Lung (tissue), 13 donors: ENCODE results near the gene CRYBA4. TPM values are rescaled to one million over a fixed set of nuclear protein-coding genes. Genes with fewer than 3 reads are reported as not detected.

Source experiments
- ATAC-seq: fragments of 200-7000 bp; cut with Tn5 transposase; one replicate; pipeline ENCODE4 v1.9.1; 2020; ENCODE audit warnings: moderate number of reproducible peaks; ENCODE audit not compliant: insufficient read depth, low FRiP score
- DNase-seq, 3 donors: peaks; one replicate each; pipeline ENCODE4 v3.0.0-alpha.2; 2013 to 2017
- H3K27ac ChIP-seq, 2 donors: one replicate each; pipeline ENCODE4 v1.5.1; 2013; ENCODE audit warnings: mild to moderate bottlenecking in 2 of 2, moderate library complexity in 2 of 2, control low read depth in 1 of 2, inconsistent platforms in 1 of 2, low read depth in 1 of 2, low read length in 1 of 2
- H3K27me3 ChIP-seq, 3 donors: one replicate each; pipeline ENCODE4 v1.5.1; 2013; ENCODE audit warnings: low read length in 2 of 3; ENCODE audit not compliant: control insufficient read depth in 3 of 3, insufficient read depth in 3 of 3
- H3K36me3 ChIP-seq, 4 donors: one replicate each; pipeline ENCODE4 v1.5.1; 2013; ENCODE audit warnings: low read length in 4 of 4, mild to moderate bottlenecking in 1 of 4, moderate library complexity in 1 of 4; ENCODE audit not compliant: control insufficient read depth in 4 of 4, insufficient read depth in 4 of 4
- H3K4me1 ChIP-seq, 5 donors: one replicate each; pipeline ENCODE4 v1.5.1; 2013; ENCODE audit warnings: low read length in 5 of 5, mild to moderate bottlenecking in 2 of 5, moderate library complexity in 1 of 5; ENCODE audit not compliant: control insufficient read depth in 5 of 5, insufficient read depth in 5 of 5
- H3K4me3 ChIP-seq: one replicate; pipeline ENCODE4 v1.5.1; 2013; ENCODE audit warnings: mild to moderate bottlenecking, control low read depth, moderate library complexity
- H3K9ac ChIP-seq, 2 donors: one replicate each; pipeline ENCODE4 v1.5.1; 2013; ENCODE audit warnings: low read length in 2 of 2, control low read depth in 1 of 2; ENCODE audit not compliant: insufficient read depth in 1 of 2
- H3K9me3 ChIP-seq, 4 donors: one replicate each; pipeline ENCODE4 v1.5.1; 2013; ENCODE audit warnings: low read length in 3 of 4, mild to moderate bottlenecking in 1 of 4, moderate library complexity in 1 of 4; ENCODE audit not compliant: control insufficient read depth in 4 of 4, insufficient read depth in 3 of 4
- WGBS, 2 donors: extraction: QIAGEN DNeasy Blood & Tissue Kit; methylation state at CpG; one replicate each; pipeline ENCODE4 v1.1.7; 2013; 5-methylcytosine and 5-hydroxymethylcytosine counted together
- polyA plus RNA-seq, 2 donors: library from polyadenylated mRNA; stranded (reverse); fragments of 200-250 nt; gene quantifications; one replicate each; pipeline ENCODE4 v1.2.1, GENCODE V29; 2013
- small RNA-seq: library from RNA; depleted of rRNA; stranded (forward); fragments of <200 nt; gene quantifications from one replicate; pipeline ENCODE3, GENCODE V24; 2014; ENCODE audit warnings: low replicate concordance
- total RNA-seq, 2 donors: library from RNA; depleted of rRNA in 1 of 2; stranded (reverse); fragments of >200 nt in 1 of 2; gene quantifications; one replicate each; pipeline ENCODE4 v1.2.1, GENCODE V29; 2014 to 2021
- TF ChIP-seq, protein P1 (sequence below): IDR thresholded peaks from 2 replicates; pipeline ENCODE4 v1.5.1; 2012; ENCODE audit warnings: mild to moderate bottlenecking; ENCODE audit errors: control extremely low read depth, extremely low read depth
- donor health status: control.
- donor health status: control.
- donor health status: Bipolar disorder and iron deficiency.
- donor health status: healthy.
- donor health status: DM: yes; HTN: yes; CAD: no.

The CRYBA4 gene
- total and polyA plus RNA-seq, 4 donors: 0.06 to 0.22 TPM; not detected in 2

DNA sequence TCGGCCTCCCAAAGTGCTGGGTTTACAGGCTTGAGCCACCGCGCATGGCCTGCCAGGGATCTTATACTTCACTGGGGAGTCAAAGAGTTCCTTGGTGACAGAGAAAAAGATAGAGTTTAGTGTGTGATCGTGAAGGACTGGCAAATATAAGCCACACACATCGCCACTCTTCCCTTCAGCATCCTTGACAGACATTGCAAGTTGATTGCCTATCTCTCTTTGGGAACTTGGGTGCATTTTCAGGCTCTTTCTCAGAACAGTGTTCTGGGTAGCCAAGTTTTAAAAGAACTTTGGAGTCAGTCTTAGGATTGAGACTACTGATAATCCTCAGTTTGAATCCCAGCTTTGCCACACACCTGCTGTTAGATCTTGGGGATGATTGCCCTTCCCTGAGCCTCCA, 55.5 kb downstream of the CRYBA4 start:
- TF ChIP-seq, protein P1, sequence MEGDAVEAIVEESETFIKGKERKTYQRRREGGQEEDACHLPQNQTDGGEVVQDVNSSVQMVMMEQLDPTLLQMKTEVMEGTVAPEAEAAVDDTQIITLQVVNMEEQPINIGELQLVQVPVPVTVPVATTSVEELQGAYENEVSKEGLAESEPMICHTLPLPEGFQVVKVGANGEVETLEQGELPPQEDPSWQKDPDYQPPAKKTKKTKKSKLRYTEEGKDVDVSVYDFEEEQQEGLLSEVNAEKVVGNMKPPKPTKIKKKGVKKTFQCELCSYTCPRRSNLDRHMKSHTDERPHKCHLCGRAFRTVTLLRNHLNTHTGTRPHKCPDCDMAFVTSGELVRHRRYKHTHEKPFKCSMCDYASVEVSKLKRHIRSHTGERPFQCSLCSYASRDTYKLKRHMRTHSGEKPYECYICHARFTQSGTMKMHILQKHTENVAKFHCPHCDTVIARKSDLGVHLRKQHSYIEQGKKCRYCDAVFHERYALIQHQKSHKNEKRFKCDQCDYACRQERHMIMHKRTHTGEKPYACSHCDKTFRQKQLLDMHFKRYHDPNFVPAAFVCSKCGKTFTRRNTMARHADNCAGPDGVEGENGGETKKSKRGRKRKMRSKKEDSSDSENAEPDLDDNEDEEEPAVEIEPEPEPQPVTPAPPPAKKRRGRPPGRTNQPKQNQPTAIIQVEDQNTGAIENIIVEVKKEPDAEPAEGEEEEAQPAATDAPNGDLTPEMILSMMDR: no peak
- peaks cover 0 to 10% (median 6%) of the 10 kb centered on the region in 4 donors for H3K36me3 ChIP-seq
- peaks cover 5 to 20% (median 10%) of the 10 kb centered on the region in 5 donors for H3K4me1 ChIP-seq
- DNase-seq (no peak), ATAC-seq (no peak)
- H3K9me3 ChIP-seq: peaks cover 0 to 3% (median 1%) of the 10 kb centered on the region in 4 donors
- H3K27ac ChIP-seq: no peak overlapping the region
- H3K9ac ChIP-seq: no peak overlapping the region
- no peak overlapping the region for H3K4me3 ChIP-seq
- H3K27me3 ChIP-seq: no peaks in the 10 kb centered on the region
- WGBS, 2 donors: 91 to 94% methylated on average over 5 of the region's 5 CpGs

DNA sequence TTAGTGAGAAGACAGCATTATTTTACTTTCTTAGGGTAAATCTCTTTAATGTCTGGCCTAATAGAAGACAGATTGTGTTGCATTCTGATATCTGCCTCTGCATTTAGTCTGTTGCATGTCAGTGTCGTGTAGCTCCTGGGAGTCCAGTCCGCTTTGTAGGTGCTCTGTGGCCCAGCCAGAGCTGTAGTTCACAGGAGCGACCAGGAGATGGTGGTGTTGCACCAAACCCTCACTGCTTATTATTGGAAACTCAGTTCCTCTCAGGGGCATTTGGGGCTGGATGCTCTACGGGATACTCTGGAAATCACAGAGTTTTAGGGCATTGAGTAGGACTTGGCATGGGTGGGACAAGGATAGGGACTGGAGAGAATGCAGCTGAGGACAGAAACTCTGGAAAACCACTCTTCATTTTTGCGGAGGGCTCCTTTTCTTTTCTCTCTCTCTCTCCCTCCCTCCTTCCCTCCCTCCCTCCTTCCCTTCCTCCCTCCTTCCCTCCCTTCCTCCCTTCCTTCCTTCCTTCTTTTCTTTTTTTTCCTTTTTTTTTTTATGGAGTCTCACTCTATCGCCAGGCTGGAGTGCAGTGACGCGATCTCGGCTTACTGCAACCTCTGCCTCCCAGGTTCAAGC, 57.4 kb downstream of the CRYBA4 start:
- TF ChIP-seq, protein P1: peak; percentile 95
- H3K36me3 ChIP-seq: peaks cover 0 to 13% (median 7%) of the 10 kb centered on the region in 4 donors
- WGBS, 2 donors: 46 to 51% methylated on average over 9 of the region's 9 CpGs
- ATAC-seq (peak; percentile 58), DNase-seq (peak; percentile 78 to 83 (median 81))
- H3K4me1 ChIP-seq: peaks cover under 1 to 15% (median 5%) of the 10 kb centered on the region in 5 donors
- H3K4me3 ChIP-seq: no peak overlapping the region
- peak overlapping the region in 1 of 2 donors; percentile 38 for H3K9ac ChIP-seq
- peaks cover 0 to 5% (median 2%) of the 10 kb centered on the region in 4 donors for H3K9me3 ChIP-seq
- no peaks in the 10 kb centered on the region for H3K27me3 ChIP-seq
- no peak overlapping the region for H3K27ac ChIP-seq

Small RNA genes lying within 50 kb of the gene (small RNA-seq; reads per million reads assigned to genes)
- not detected for gene RF01874

Other genes with a start within 250 kb of the CRYBA4 start
- 1 to 10 TPM in 1 of 2 donors, under 1 TPM in 1; 0.31 to 1.4 TPM for gene ASPHD2, start 192.7 kb upstream of the CRYBA4 start, total RNA-seq
- 1 to 10 TPM in 1 of 2 donors, under 1 TPM in 1; 0.45 to 1.6 TPM for gene ASPHD2, start 192.7 kb upstream of the CRYBA4 start, polyA plus RNA-seq
- 10 to 100 TPM; 31.6 to 48.5 TPM for gene HPS4, start 138.2 kb upstream of the CRYBA4 start, total RNA-seq
- gene HPS4, start 138.2 kb upstream of the CRYBA4 start, polyA plus RNA-seq: 10 to 100 TPM; 14.0 to 15.1 TPM
- 10 to 100 TPM; 15.6 to 17.6 TPM for gene SRRD, start 138.1 kb upstream of the CRYBA4 start, total RNA-seq
- 10 to 100 TPM in 1 of 2 donors, 1 to 10 TPM in 1; 8.5 to 11.8 TPM for gene SRRD, start 138.1 kb upstream of the CRYBA4 start, polyA plus RNA-seq
- 10 to 100 TPM; 25.5 to 37.2 TPM for gene TFIP11, start 109.5 kb upstream of the CRYBA4 start, total RNA-seq
- 10 to 100 TPM; 18.4 to 23.5 TPM for gene TFIP11, start 109.5 kb upstream of the CRYBA4 start, polyA plus RNA-seq
- gene TPST2, start 31.8 kb upstream of the CRYBA4 start, total RNA-seq: 10 to 100 TPM; 47.6 to 72.3 TPM
- gene TPST2, start 31.8 kb upstream of the CRYBA4 start, polyA plus RNA-seq: 10 to 100 TPM; 32.6 to 72.2 TPM
- gene CRYBB1, start 3.9 kb upstream of the CRYBA4 start, total RNA-seq: under 1 TPM; 0.34 to 0.57 TPM
- 1 to 10 TPM in 1 of 2 donors, under 1 TPM in 1; 0.14 to 1.1 TPM for gene CRYBB1, start 3.9 kb upstream of the CRYBA4 start, polyA plus RNA-seq
- 1 to 10 TPM; 4.6 to 5.0 TPM for gene MIAT, start 35.6 kb downstream of the CRYBA4 start, total RNA-seq
- gene MIAT, start 35.6 kb downstream of the CRYBA4 start, polyA plus RNA-seq: 1 to 10 TPM; 1.7 to 5.4 TPM